GM23248 (cell line): ENCODE measurements around the gene MOB2.

Source experiments
- EZH2 ChIP-seq: fragments of 200-600 bp; sonication (generic); IDR thresholded peaks from 2 replicates; pipeline ENCODE4 v1.6.1; 2018; ENCODE audit warnings: antibody characterized with exemption, mild to moderate bottlenecking; ENCODE audit not compliant: insufficient read depth, poor library complexity, severe bottlenecking
- EZH2phosphoT487 ChIP-seq: fragments of 200-600 bp; sonication (generic); IDR thresholded peaks from 2 replicates; pipeline ENCODE4 v1.6.1; 2018; ENCODE audit warnings: antibody characterized with exemption, moderate library complexity, mild to moderate bottlenecking, low read depth; ENCODE audit not compliant: insufficient read depth

DNA sequence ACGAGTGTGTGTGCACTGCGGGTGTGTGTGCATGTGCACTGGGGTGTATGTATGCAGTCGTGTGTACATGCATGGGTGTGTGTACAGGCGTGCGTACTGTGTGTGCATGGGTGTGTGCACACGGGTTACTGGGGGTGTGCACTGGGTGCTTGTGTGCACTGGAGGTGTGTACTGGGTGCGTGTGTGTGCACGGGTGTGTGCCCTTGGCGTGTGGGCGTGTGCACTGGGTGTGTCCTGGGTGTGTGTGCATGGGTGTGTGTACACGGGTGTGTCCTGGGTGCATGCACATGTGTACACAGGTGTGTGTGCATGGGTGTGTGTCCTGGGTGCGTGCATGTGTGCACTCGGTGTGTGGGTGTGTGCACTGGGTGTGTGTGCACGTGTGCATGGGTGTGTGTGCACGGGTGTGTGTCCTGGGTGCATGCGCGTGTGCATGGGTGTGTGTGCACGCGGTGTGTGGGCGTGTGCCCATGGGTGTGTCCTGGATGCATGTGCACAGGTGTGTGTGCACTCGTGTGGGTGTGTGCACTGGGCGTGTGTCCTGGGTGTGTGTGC lies 57.7 kb downstream of the MOB2 start:
- TF ChIP-seq EZH2phosphoT487 (no peak), EZH2 (no peak)
